HepG2 (cell line): Measurements from ENCODE around the gene FAM209A. TPM values are rescaled to one million over a fixed set of nuclear protein-coding genes. Genes with fewer than 3 reads are reported as not detected.

Source experiments
- ATAC-seq: fragments of 200-7000 bp; cut with Tn5 transposase; 3 replicates; pipeline ENCODE4 v1.9.1; 2020; ENCODE audit warnings: mild to moderate bottlenecking, moderate library complexity
- BruUV-seq: library from RNA; stranded (reverse); fragments of 400-500 nt; replicated peaks from 2 replicates; lab custom pipeline; 2021; lab: Mats Ljungman, UMichigan
- CTCF ChIA-PET: fragments of 300-600 bp; formaldehyde crosslinking; extraction: SDS; loops from one replicate; lab custom pipeline; 2021; ENCODE audit warnings: low total read pairs, inconsistent platforms, low intra/inter-chr PET ratio; lab: Yijun Ruan, JAX
- POLR2A ChIA-PET: fragments of 350-600 bp; sonication (Branson Sonifier 250); formaldehyde crosslinking; loops from one replicate; lab custom pipeline; 2020; ENCODE audit warnings: antibody characterized with exemption, inconsistent platforms; lab: Yijun Ruan, JAX
- DNase-seq: peaks from one replicate; pipeline ENCODE4 v3.0.0-alpha.2; 2015; ENCODE audit warnings: low spot score
- FAIRE-seq: peaks from 3 replicates; lab custom pipeline; 2011; peaks lifted over from hg19 to GRCh38; lab: Jason Lieb, UNC
- H2AFZ ChIP-seq: one replicate; pipeline ENCODE4 v1.6.1; 2011; ENCODE audit warnings: low read length, inconsistent platforms
- H3K27ac ChIP-seq: fragments of 300-600 bp; 3 replicates; pipeline ENCODE4 v1.8.0; 2011; ENCODE audit warnings: mixed run types, mild to moderate bottlenecking, mixed read lengths, low read length, inconsistent platforms; ENCODE audit not compliant: insufficient read depth; ENCODE audit errors: extremely low read length
- H3K27me3 ChIP-seq, 2 experiments: fragments of 200-600 bp in 1 of 2; 2 replicates in 1 of 2; 3 replicates in 1 of 2; pipeline versions ENCODE4 v1.6.0 to v1.8.0; 2011; ENCODE audit warnings: low read length in 2 of 2, mild to moderate bottlenecking in 2 of 2, moderate library complexity in 2 of 2, inconsistent platforms in 1 of 2; ENCODE audit not compliant: insufficient read depth in 2 of 2, control insufficient read depth in 1 of 2
- H3K36me3 ChIP-seq, 2 experiments: fragments of 200-600 bp in 1 of 2; replicated peaks in 1 of 2; 2 replicates in 1 of 2; 3 replicates in 1 of 2; pipeline versions ENCODE4 v1.5.1 to v1.8.0; 2011; ENCODE audit warnings: low read length in 2 of 2, inconsistent platforms in 1 of 2; ENCODE audit not compliant: insufficient read depth in 2 of 2, control insufficient read depth in 1 of 2
- H3K4me1 ChIP-seq: 2 replicates; pipeline ENCODE4 v1.5.1; 2012; ENCODE audit warnings: low read length, inconsistent platforms; ENCODE audit not compliant: insufficient read depth
- H3K4me2 ChIP-seq: 2 replicates; pipeline ENCODE4 v1.6.0; 2011; ENCODE audit warnings: low read depth, low read length, inconsistent platforms
- H3K4me3 ChIP-seq, 3 experiments: fragments of 200-600 bp in 1 of 3; sonication (generic), shearing (Covaris generic) in 1 of 3; replicated peaks in 1 of 3; 2 replicates each; pipeline ENCODE4 v1.5.1; 2011 to 2016; ENCODE audit warnings: low read length in 3 of 3, inconsistent platforms in 2 of 3, low read depth in 2 of 3, mild to moderate bottlenecking in 2 of 3, control low read depth in 1 of 3, mixed read lengths in 1 of 3; ENCODE audit not compliant: insufficient read depth in 1 of 3
- H3K79me2 ChIP-seq: one replicate; pipeline ENCODE4 v1.6.1; 2011; ENCODE audit warnings: low read length, inconsistent platforms; ENCODE audit not compliant: insufficient read depth
- H3K9ac ChIP-seq: 2 replicates; pipeline ENCODE4 v1.6.0; 2011; ENCODE audit warnings: mild to moderate bottlenecking, low read depth, low read length, inconsistent platforms; ENCODE audit not compliant: insufficient read depth
- H3K9me3 ChIP-seq: 2 replicates; pipeline ENCODE4 v1.5.1; 2012; ENCODE audit warnings: mild to moderate bottlenecking, low read length
- H4K20me1 ChIP-seq: 2 replicates; pipeline ENCODE4 v1.6.0; 2011; ENCODE audit warnings: inconsistent platforms, mild to moderate bottlenecking, low read length, moderate library complexity; ENCODE audit not compliant: insufficient read depth
- BORCS8-MEF2B ChIP-seq: sonication (generic); formaldehyde crosslinking; IDR thresholded peaks from 2 replicates; pipeline ENCODE4 v1.8.0; 2022; ENCODE audit warnings: mild to moderate bottlenecking, missing genetic modification reagents
- CENPBD1 ChIP-seq: sonication (generic); formaldehyde crosslinking; IDR thresholded peaks from 2 replicates; pipeline ENCODE4 v1.8.0; 2022; ENCODE audit warnings: missing genetic modification reagents, low read depth, mild to moderate bottlenecking, borderline replicate concordance
- CHCHD3 ChIP-seq: sonication (generic); formaldehyde crosslinking; IDR thresholded peaks from 2 replicates; pipeline ENCODE4 v1.8.0; 2022; ENCODE audit warnings: mild to moderate bottlenecking, missing genetic modification reagents, moderate library complexity
- ELK4 ChIP-seq: sonication (generic); formaldehyde crosslinking; IDR thresholded peaks from 2 replicates; pipeline ENCODE4 v1.9.0; 2021; ENCODE audit warnings: missing genetic modification reagents, borderline replicate concordance
- GPN1 ChIP-seq: sonication (generic); formaldehyde crosslinking; IDR thresholded peaks from 2 replicates; pipeline ENCODE4 v1.5.1; 2020; ENCODE audit warnings: missing genetic modification reagents, borderline replicate concordance
- HES4 ChIP-seq: sonication (generic); formaldehyde crosslinking; IDR thresholded peaks from 2 replicates; pipeline ENCODE4 v1.9.0; 2021; ENCODE audit warnings: mild to moderate bottlenecking, missing genetic modification reagents, borderline replicate concordance
- TEAD3 ChIP-seq: optimal IDR thresholded peaks from 2 replicates; pipeline ENCODE3; 2016; ENCODE audit warnings: borderline replicate concordance
- ZBTB7B ChIP-seq: sonication (generic); formaldehyde crosslinking; IDR thresholded peaks from 2 replicates; pipeline ENCODE4 v1.4.0; 2020; ENCODE audit warnings: missing genetic modification reagents
- ZFP37 ChIP-seq: sonication (generic); formaldehyde crosslinking; IDR thresholded peaks from 2 replicates; pipeline ENCODE4 v1.4.0; 2020; ENCODE audit warnings: missing genetic modification reagents, borderline replicate concordance
- ZNF713 ChIP-seq: sonication (generic); formaldehyde crosslinking; IDR thresholded peaks from 2 replicates; pipeline ENCODE4 v1.4.0; 2020; ENCODE audit warnings: mild to moderate bottlenecking, missing genetic modification reagents
- ZNF737 ChIP-seq: sonication (generic); formaldehyde crosslinking; IDR thresholded peaks from 2 replicates; pipeline ENCODE4 v1.5.0; 2020; ENCODE audit warnings: missing genetic modification reagents, mild to moderate bottlenecking, borderline replicate concordance
- WGBS: methylation state at CpG from one replicate; pipeline ENCODE4 v1.1.6; 2017; ENCODE audit warnings: low lambda C conversion rate; 5-methylcytosine and 5-hydroxymethylcytosine counted together
- in situ Hi-C: cut with HindIII; loops from 2 replicates; pipeline ENCODE4 v1.10.0; 2017; ENCODE audit warnings: low pct_unique_long_range_greater_than_20kb; ENCODE audit not compliant: extremely low pct_ligation_motif_present
- intact Hi-C: fragments of 100-400 bp; cut with micrococcal nuclease; formaldehyde crosslinking; loops from one replicate; pipeline ENCODE4 v1.10.0; 2022; ENCODE audit not compliant: unreplicated experiment
- polyA plus RNA-seq, 8 experiments: library from polyadenylated mRNA; depleted of rRNA in 3 of 8; stranded (reverse) in 7 of 8; unstranded in 1 of 8; fragments of >200 nt; fragmentation: Illumina TruSeq in 4 of 8; extraction: Trizol in 4 of 8; gene quantifications; 2 replicates each; pipeline versions ENCODE4 v1.2.1 to v1.2.3, GENCODE V29; 2011 to 2016; ENCODE audit warnings: low read depth in 4 of 8, missing spikeins in 1 of 8, mixed read lengths in 1 of 8; ENCODE audit not compliant: insufficient read depth in 1 of 8
- total RNA-seq, 5 experiments: library from RNA; depleted of rRNA; stranded (reverse); fragments of >200 nt; fragmentation: Illumina TruSeq; extraction: Trizol; gene quantifications; 2 replicates each; pipeline ENCODE4 v1.2.3, GENCODE V29; 2016; ENCODE audit warnings: low read depth in 1 of 5

Gene FAM209A
- total and polyA plus RNA-seq, 2 of the 13 experiments (the other 11 are each of a cell fraction or from before 2014, with no cell fraction given), result 0.15 to 0.36 TPM

GRCh38 chr20:56565511-56565910 is 41.0 kb downstream of the FAM209A start:
- BruUV-seq, result no TSS peak
- no peaks in the 10 kb centered on the region for H4K20me1 ChIP-seq
- 38% methylated on average over 4 of the region's 4 CpGs for WGBS
- no peak overlapping the region for H2AFZ ChIP-seq
- no peaks in the 10 kb centered on the region for H3K9me3 ChIP-seq
- H3K36me3 ChIP-seq, result no peaks in the 10 kb centered on the region
- in situ Hi-C loops, result loop anchor here (25.0 kb wide), 1 partner anchor 1903 kb away; no protein-coding TSS in a partner anchor
- H3K9ac ChIP-seq, result no peak overlapping the region
- CTCF ChIA-PET, result no interaction called here
- no peak for DNase-seq
- POLR2A ChIA-PET, result no interaction called here
- no peak for ATAC-seq
- H3K4me1 ChIP-seq, result no peaks in the 10 kb centered on the region
- no peak overlapping the region for H3K4me3 ChIP-seq
- no peaks in the 10 kb centered on the region; a peak in 1 of 5 replicates for H3K27me3 ChIP-seq
- no peak for TF ChIP-seq GPN1 (CRISPR knock-in tag)
- TF ChIP-seq HES4, result no peak
- TF ChIP-seq ZNF713 (CRISPR knock-in tag), result no peak
- TF ChIP-seq CHCHD3 (CRISPR knock-in tag), result no peak
- TF ChIP-seq ELK4 (CRISPR knock-in tag), result no peak
- no peak for TF ChIP-seq BORCS8-MEF2B (CRISPR knock-in tag)
- TF ChIP-seq ZFP37 (CRISPR knock-in tag), result no peak
- no peak for TF ChIP-seq ZBTB7B (CRISPR knock-in tag)
- TF ChIP-seq TEAD3, result no peak
- no peak for TF ChIP-seq ZNF737 (CRISPR knock-in tag)
- no peak for TF ChIP-seq CENPBD1 (CRISPR knock-in tag)
- TF ChIP-seq, all 625 proteins: peak for 0
- intact Hi-C loops, result no loop called here
- FAIRE-seq, result no peak
- Histone ChIP-seq H3K4me2 (no peak overlapping the region), H3K27ac (no peak overlapping the region), H3K79me2 (no peaks in the 10 kb centered on the region)
